ENCODE results near the gene HOXD12.

Gene HOXD12

DNA sequence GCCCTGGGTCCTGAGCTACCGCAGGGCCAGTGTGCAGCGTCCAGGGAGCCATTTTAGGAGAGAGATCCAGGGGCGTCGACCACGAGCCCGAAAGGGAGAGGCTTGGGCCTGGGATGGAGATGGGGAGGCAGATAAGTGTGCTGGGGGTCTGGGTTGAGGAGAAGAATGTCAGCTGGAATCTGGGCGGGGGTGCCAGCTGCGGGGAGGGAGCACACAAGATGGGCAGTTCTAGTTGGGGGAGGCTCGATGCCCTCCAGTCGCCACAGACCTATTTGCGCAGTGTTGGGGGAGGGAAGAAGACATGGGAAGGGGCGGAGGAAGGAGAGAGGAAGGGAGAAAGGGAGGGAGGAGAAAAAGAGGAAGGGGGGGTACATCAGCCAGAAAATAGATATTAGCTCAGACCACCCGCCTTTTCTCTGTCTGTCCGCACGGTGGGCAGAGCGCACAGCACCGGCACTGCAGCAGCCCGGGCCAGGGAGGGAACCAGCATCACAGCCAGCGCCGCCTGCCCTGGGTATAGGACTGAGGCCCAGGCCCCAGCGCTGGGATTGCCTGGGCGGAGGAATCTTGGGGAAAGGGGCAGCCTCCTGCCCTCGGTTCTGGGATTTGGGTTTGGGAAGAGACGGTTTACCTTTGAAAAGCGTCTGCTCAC lies 5.6 kb downstream of the HOXD12 start:
- DNase-seq (ENCODE audit: low read depth, low spot score): no peak

DNA sequence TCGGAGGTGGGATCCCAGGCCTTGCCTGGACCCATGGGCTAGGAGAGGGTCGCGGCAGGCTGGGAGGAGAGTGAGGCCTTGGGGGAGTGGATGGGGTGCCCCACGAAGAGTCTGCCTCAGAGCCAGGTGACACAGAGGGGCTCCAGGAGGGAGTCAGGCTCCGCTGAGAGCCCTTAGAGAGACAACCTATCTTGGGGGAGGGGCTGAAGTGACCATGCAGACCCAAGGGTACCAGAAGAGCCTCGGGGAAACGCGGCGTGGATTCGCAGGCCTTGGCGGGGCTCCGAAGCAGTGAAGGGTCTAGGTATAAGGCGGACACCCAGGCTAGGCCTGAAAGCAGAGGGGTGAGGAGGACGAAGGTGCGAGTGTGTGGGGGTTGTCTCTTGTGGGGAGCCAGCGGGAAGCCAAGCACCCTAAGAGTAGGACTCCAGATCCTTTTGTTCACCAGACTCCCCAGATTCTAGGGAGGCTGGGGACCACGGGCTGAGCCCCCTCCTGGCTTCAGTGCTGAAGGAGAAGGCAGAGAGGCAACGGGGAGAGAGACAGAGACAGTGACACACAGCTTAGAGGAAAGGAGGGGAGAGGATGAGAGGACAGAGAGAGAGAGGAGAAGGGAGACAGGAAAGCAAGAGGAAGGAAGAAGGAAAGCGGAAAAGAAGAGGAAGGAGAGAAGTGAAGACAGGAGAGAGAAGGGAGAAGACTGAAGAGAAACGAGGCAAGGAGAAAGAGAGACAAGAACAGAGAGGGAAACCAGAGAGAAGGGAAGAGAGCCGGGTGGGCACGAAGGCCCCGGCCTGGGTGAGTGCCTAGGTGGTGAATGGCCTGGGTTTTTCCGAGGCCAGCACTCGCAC lies 6.4 kb downstream of the HOXD12 start:
- no peak for DNase-seq (ENCODE audit: low read depth, low spot score)

DNA sequence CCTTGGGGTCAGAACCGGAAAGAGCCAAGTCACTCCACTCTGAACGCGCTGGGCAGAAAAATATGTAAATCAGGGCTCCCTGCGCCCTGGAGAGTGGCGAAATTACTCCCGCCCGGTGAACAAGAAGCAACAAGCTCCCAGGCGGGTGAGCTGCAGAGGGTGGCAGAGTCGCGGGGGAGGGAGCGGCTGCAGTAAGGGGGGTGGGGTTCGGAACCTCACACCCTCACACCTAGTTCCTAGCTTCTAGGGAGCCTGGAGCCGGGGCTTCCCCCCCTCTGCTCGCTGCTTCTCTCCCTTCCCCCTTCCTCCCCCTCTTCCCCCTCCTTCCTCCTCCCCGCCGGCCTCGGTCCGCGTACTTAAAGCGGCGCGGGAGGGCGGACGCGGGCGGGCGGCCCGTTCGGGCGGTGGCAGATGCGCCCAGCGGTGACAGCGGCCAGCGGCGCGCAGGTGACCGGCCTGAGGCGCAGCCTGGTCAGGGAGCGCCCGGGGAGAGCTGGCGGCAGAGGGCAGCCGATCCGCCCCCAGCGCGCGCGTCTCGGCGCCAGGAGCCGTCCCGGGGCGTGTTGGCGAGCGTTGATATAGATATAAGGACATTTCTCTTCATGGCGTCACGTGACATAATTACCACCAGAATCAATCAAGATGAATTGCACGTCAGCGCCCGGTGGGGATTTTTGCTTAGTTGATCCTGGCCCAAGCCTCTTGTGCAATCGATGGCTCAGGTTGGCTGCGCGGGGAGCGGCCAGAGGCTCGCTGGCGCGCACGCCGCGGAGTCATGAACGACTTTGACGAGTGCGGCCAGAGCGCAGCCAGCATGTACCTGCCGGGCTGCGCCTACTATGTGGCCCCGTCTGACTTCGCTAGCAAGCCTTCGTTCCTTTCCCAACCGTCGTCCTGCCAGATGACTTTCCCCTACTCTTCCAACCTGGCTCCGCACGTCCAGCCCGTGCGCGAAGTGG lies 7.3 kb downstream of the HOXD12 start, which contains the start of gene HOXD11:
TSS of gene HOXD11 (plus strand) at position 700 of the 959 bp plus-strand sequence. CDS start at position 776, 76 bp downstream.
- no peak for DNase-seq (ENCODE audit: low read depth, low spot score)

DNA sequence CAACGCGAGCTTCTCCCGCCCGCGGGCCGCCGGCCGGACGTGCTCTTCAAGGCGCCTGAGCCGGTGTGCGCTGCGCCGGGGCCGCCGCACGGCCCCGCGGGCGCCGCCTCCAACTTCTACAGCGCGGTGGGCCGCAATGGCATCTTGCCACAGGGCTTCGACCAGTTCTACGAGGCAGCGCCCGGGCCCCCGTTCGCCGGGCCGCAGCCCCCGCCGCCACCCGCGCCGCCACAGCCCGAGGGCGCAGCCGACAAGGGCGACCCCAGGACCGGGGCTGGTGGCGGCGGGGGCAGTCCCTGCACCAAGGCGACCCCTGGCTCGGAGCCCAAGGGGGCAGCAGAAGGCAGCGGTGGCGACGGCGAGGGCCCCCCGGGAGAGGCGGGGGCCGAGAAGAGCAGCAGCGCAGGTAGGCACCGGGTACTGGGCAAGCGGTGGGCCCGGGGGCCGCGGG lies 8.2 kb downstream of the HOXD12 start:
- DNase-seq (ENCODE audit: low read depth, low spot score): no peak

DNA sequence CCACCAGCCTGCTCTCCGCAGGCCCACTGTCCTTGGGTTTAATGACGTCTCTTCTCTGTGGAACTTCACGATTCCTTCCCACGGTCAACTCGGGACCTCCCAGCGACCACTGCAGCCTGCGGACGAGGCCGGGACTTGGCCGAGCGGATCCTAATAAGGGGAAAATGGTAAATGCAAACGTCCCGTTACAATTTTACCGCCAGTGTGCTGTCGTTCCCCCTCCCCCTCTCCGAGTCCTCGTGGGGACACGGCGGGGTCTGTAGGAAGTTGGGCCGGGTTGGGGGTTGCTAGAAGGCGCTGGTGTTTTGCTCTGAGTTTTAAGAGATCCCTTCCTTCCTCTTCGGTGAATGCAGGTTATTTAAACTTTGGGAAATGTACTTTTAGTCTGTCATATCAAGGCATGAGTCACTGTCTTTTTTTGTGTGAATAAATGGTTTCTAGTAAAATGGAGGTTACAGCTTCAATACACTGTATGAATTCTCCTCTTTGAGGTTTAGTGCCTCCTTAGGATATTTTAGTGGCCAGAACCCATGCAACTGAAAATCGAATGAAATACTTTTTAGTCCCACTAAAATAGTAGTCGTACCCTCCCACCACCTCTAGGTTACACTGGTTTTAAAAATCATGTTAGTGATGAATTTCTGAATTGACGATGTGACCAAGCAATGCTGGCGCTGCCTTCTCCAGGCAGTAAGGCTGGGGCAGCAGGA lies 9.8 kb downstream of the HOXD12 start:
- no peak for DNase-seq (ENCODE audit: low read depth, low spot score)

DNA sequence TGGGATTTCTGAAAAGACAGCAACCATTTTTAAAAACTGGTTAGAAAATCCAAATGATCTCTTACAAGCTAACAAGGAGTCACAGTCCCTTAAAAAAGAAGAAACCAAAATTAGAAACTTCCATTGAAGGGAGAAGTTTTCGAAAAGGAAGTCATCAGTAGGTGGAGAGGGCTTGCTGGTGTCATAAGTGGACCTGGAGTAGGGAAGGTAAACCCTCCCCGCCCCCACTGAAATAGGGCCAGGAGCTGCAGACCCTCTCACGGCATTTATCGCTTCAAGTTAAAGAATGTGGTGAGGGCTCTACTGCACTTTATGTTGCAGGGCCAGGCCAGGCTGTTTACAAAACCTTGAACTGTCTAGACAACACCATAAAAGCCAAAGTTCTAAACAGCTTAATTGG lies 10.4 kb downstream of the HOXD12 start:
- DNase-seq (ENCODE audit: low read depth, low spot score): no peak

DNA sequence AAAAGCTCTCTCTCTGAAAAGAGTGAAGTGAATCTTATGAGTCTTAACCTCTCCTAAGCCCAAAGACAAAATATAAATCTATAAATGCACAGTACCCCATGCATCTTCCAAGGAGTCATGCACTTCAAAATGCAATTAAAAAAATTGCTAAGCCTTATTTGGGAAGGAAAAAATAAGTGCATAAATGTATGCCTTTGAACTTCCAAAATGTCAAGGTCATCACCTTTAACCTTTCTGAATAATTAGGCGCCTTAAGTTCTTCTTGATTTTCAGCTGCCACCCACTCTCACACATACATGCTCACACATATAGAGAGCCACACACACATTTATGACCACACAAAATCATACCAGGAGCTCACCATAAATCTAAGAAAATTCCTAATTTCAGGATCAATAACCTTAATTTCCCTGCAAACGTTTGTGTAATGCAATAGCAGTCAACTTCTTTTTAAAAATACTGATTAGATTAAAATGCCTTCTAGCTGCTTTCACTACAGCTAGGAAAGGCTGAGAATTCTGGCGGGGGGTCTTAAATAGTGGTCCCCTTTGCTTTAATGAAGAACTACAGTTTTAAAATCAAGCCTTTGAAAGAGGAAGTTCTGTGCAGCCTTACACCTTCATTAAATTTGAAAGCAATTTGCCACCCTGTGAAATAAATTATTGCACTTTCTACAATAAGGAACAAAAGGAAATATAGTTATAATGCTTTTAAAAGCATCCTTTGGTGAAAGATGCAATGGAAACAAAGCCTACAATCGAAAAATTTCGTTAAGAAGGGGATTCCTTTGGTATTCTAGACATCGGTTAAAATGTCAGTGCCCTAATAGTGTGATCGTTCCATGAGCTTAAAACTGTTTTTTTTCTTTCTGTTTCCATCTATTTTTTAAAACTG lies 11.1 kb downstream of the HOXD12 start:
- no peak for DNase-seq (ENCODE audit: low read depth, low spot score)

DNA sequence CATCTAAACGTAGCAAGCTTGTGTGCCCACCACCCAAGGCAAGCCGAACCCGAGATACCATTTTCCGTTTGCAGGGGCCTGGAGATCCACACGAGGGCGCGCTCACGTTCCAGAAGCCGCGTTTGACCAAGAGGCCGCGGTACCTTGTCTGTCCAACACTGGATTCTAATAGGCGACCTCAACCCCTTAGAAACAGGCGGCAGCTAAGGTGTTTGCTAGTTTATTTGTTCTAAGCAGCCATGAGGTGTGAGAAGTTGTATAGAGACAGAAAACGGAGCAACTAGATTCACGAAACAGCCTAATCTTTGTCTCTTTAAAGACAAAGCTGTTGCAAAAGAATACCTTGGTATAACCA lies 11.7 kb downstream of the HOXD12 start:
- no peak for DNase-seq (ENCODE audit: low read depth, low spot score)

DNA sequence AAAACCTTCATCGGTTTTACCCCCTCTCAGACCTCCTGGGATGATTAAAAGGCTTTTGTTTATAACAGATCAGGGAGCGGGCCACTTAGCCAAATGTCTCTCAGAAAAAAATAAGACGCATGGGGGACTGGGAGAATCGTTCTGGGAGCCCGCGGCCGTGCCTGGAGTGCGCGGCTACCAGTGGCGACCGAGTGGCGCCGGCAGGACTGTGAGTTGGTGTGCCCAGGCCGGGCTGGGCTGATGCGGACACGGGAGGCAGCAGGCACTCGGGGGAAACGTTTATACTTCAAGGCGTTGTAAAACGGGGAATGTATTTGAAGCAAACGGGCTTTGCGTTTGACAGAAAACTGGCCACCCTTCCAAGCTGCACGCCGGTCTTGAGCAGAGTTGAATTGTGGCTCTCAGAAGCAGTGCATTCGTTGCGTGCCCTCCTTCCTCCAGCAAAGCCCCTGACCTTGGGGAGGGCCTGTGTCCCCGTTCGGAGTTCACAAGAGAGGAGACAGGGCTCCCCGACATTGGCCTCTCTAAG lies 12.3 kb downstream of the HOXD12 start:
- DNase-seq (ENCODE audit: low read depth, low spot score): no peak

DNA sequence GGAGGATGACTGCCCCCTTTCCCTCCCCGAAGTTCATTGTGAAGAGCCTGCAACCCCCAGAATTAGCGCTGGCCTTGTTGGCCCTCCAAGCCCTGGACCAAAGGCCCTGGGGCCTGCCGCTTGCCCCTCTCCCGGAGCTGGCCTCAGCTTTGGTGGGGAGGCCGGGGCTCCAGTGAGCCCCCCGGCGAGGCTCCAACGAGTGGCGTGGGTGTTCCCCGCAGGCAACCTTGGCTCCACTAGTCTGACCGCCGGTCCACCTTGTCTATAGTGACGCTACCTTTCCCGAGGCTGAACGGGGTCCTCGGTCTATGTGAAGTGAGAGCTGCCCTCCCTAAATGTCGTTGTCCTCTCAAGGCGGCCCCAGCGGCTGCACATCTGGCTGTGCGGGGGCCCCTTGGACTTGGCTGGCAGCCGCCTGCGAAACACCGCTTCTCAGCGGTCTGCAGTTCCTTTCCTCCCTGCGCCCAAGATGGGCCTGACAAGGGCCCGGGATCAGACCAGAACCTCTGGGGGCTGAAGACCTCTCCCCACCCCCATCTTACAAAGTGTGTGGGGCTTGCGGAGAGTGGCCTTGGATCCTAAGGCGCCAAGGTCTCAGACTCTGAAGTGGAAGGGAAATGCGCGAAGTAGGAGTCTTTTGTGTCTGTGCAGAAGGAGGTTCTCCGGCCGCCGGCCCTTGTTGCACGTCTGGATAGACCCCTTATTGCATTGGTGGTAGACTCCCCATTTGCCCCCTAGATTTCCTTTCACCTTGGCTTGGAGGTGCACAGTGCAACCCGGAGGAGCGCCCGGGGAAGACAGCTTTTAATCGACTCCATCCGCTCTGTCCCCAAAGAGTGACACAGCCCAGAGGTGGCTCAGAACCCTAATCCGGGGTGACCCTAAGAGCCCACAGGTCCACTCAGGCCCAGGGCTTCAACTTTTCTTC lies 13.0 kb downstream of the HOXD12 start:
- DNase-seq (ENCODE audit: low read depth, low spot score): no peak

DNA sequence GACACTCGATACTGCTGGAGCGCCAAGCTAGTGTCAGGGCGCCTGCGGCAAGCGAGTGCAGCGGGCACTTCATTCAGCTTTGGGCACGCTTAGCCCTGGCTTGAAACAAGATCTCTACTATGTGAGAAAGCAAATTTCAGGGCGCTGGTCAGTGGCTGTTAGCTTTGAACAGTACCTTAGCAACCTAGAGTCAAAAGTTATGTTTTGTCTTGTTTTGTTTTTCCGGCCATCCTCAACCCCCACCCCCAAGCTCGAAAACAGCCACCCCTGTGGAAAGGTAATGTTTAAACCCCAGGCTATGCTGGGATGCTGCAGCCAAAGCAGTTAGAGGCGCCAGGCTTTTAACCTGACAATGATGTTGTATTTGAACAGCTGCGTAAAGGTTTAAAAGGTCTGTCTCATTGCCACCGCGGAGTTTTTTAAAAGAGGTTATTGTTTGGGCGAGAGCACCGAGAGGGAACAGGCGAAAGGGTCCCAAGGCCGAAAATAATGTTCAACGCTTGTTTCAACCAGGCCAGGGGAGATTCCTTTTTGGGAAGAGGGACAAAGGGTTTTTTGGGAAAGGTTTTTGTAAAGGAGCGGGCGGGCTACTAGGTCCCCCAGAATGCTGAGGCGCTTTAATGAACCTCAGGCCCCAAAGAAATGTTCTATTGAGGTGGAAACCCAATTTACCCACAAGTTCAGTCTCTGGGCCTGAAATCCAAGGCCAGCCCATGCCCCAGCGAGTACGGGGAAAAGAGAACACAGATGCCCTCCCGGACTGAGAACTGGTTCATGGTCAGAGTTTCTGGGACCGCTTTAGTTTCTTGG lies 14.7 kb downstream of the HOXD12 start:
- DNase-seq (ENCODE audit: low read depth, low spot score): no peak

DNA sequence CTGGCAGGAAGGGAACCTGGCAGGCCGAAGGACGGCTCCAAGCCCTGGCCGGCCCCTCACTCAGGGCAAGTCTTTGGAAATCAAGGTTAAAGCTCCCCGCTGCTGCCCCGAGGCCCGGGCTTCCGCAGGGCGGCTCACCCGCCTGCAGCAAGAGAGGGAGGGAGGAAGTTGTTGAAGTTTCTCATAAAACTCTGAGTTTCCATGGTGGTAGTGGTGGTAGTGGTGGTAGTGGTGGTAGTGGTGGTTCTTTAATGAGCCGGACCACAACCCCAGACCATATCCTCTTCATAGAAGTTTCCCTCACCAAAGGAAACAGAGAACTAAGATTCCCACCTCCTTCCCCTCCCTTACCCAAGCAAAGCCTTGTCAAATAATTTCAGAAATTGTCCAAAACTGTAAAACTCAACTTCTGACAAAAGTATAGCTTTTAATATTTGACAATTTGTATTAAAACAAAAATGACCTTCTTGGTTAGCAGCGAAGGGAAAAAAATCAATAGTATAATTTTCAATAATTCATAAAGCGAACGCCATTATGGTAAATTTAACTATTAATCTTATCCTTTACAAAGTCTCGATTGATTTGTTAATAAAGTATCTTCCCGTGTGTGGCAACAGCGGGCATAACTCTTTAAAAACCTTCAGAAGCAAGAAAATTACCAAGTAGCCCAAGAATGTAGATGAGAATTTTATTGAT lies 15.5 kb downstream of the HOXD12 start:
- no peak for DNase-seq (ENCODE audit: low read depth, low spot score)

DNA sequence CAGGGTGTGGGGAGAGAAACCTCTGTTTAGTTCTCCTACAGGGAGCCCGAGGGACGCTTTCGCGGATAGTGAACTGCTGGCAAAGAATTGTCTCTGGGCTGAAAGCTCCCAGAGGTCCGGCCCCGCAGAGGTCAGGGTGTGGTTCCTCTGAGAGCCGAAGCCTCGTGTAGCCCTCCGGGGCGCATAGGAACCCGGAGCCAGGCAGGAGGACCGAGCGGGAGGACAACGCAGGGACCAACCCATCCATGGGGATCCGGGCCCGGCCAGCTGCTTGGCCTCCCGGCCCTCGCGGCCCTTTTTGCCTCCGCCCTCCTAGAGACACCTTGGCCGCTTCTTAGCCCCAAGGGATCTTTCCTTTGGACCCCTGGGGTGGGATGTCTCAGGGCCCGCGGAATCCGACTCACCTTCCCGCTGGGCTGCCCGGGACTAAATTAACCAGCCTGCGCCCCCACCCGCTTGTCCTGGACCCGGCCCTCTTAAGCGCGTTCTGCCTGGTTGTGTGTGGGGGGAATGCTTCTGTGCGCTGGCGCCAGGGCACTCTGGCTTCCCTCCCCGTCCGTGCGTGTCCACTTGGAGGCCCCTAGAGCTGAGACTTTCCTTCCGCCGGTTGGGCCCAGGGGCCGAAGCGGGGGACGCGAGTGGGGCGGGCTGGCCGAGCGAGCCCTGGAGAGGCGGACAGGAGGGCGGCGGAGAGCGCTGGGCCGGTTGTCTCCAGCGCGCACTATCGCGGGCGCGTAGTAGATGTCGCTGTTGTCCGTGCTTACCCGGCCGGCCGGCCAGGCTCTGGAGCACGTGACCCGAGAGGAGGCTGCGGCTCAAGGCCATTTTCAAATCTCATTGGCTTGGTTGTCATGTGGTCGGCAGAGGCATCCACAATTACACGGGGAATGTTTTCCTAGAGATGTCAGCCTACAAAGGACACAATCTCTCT lies 16.6 kb downstream of the HOXD12 start, which contains the start of gene HOXD10:
TSS of gene HOXD10 (plus strand) at position 896 of the 931 bp plus-strand sequence. CDS start 56 bp downstream, outside the sequence.
- no peak for DNase-seq (ENCODE audit: low read depth, low spot score)

DNA sequence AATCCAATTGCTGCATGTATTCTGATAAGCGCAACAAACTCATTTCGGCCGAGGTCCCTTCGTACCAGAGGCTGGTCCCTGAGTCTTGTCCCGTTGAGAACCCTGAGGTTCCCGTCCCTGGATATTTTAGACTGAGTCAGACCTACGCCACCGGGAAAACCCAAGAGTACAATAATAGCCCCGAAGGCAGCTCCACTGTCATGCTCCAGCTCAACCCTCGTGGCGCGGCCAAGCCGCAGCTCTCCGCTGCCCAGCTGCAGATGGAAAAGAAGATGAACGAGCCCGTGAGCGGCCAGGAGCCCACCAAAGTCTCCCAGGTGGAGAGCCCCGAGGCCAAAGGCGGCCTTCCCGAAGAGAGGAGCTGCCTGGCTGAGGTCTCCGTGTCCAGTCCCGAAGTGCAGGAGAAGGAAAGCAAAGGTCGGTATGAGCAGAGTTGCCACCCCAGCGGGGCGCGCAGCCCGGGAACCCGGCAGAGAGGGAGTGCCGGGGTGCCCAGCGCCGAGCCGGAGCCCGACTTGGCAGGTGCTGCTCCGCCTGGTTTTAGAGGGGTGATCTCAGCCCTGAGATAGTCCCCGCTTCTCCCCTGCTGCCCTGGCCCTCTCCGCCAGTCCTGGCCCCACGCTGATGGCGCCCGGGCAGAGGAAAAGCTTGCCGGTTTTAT lies 17.7 kb downstream of the HOXD12 start:
- DNase-seq (ENCODE audit: low read depth, low spot score): no peak

DNA sequence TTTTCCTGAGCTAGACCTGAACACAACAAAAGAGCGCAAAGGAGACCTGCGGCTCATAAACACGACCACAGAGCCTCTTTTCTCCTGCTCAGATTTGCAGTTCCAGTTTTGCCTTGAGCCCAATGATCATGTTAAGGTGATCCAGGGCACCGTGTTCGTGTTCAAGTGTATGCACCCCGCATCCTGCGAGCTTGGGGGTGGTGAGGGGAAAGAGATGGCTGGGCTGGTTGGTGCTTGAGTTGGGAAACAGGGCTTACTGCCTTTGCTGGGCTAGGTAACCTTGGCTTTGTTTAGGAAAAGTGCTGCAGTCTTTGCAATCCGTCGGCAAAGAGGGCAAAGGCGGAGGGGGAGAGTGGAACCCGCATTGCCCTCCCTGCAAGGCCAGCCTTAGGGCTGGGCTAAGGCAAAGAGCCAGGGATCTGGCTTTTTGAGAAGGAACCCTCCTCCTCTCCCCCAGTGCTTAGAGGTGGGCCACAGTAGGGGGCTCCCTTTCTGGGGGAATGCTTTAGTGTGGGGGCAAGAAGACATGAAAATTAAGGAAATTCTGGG lies 18.3 kb downstream of the HOXD12 start:
- no peak for DNase-seq (ENCODE audit: low read depth, low spot score)

All from smooth muscle cell of the brain vasculature (primary cell).